ENCODE measurements around the gene MFRP. TPM values are rescaled to one million over a fixed set of nuclear protein-coding genes. Genes with fewer than 3 reads are reported as not detected.

The MFRP gene
- total RNA-seq, 4 donors from 2014 or later, result 0.15 TPM; not detected in 3

GRCh38 chr11:119298726-119299125 lies 47.8 kb downstream of the MFRP start:
- ATAC-seq, result peak; percentile 74
- Histone ChIP-seq H3K9me3 (no peaks in the 10 kb centered on the region), H3K4me3 (no peak overlapping the region), H3K27me3 (no peaks in the 10 kb centered on the region), H3K27ac (peak overlapping the region; percentile 55 to 98 (median 80)), H3K36me3 (peaks cover 0 to 68% of the 10 kb centered on the region in 2 donors), H3K4me1 (peaks cover 0 to 54% (median 19%) of the 10 kb centered on the region in 3 donors)
- TF ChIP-seq POLR2A (IDR thresholded peaks at IDR 0.05) (no peak), POLR2AphosphoS5 (IDR thresholded peaks at IDR 0.05) (peak; percentile 73)
- 38 to 50% methylated on average over 2 of the region's 2 CpGs for WGBS, 2 donors (ENCODE audit: low coverage in 1 of 2)

DNA sequence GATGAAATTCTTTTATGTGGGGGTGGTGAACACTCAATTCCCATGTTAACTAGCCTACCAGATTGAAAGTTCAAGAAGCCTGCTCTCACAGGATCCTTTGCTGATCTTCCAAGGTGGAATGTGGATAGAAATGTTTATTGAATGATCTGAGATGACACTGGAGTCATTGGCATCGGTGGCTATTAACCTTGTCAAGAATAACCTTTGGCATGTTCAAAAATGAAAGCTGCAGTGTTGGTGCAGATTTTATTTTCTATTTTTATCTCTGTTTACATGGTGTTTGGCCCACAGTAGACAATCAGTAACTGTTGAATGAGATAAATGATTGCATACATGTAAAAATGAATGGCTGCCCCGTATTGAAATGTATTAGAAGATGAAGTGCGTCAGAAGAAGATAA lies 48.6 kb downstream of the MFRP start:
- H3K27ac ChIP-seq, result peak overlapping the region; percentile 55 to 98 (median 80)
- TF ChIP-seq POLR2AphosphoS5 (IDR thresholded peaks at IDR 0.05), result no peak
- TF ChIP-seq, protein P1, sequence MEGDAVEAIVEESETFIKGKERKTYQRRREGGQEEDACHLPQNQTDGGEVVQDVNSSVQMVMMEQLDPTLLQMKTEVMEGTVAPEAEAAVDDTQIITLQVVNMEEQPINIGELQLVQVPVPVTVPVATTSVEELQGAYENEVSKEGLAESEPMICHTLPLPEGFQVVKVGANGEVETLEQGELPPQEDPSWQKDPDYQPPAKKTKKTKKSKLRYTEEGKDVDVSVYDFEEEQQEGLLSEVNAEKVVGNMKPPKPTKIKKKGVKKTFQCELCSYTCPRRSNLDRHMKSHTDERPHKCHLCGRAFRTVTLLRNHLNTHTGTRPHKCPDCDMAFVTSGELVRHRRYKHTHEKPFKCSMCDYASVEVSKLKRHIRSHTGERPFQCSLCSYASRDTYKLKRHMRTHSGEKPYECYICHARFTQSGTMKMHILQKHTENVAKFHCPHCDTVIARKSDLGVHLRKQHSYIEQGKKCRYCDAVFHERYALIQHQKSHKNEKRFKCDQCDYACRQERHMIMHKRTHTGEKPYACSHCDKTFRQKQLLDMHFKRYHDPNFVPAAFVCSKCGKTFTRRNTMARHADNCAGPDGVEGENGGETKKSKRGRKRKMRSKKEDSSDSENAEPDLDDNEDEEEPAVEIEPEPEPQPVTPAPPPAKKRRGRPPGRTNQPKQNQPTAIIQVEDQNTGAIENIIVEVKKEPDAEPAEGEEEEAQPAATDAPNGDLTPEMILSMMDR (IDR thresholded peaks at IDR 0.05), result no peak
- no peak for TF ChIP-seq EP300 (IDR thresholded peaks at IDR 0.05)
- no peak for TF ChIP-seq POLR2A (IDR thresholded peaks at IDR 0.05)
- H3K9me3 ChIP-seq, result no peaks in the 10 kb centered on the region
- 52 to 64% methylated on average over 3 of the region's 3 CpGs for WGBS, 2 donors (ENCODE audit: low coverage in 1 of 2)
- peaks cover 0 to 63% of the 10 kb centered on the region in 2 donors for H3K36me3 ChIP-seq
- peaks cover 0 to 47% (median 19%) of the 10 kb centered on the region in 3 donors for H3K4me1 ChIP-seq
- no peak for ATAC-seq
- no peaks in the 10 kb centered on the region for H3K27me3 ChIP-seq
- no peak overlapping the region for H3K4me3 ChIP-seq

GRCh38 chr11:119295178-119295577 lies 51.3 kb downstream of the MFRP start:
- Histone ChIP-seq H3K27me3 (no peaks in the 10 kb centered on the region), H3K36me3 (peaks cover 0 to 53% of the 10 kb centered on the region in 2 donors), H3K9me3 (peaks cover 0 to 8% (median 0%) of the 10 kb centered on the region in 3 donors), H3K4me3 (no peak overlapping the region), H3K27ac (no peak overlapping the region), H3K4me1 (peaks cover 0 to 30% (median 8%) of the 10 kb centered on the region in 3 donors)
- WGBS, 2 donors (ENCODE audit: low coverage in 1 of 2), result 46 to 53% methylated on average over 3 of the region's 3 CpGs
- no peak for ATAC-seq
- TF ChIP-seq POLR2AphosphoS5 (IDR thresholded peaks at IDR 0.05) (no peak), EP300 (IDR thresholded peaks at IDR 0.05) (no peak), POLR2A (IDR thresholded peaks at IDR 0.05) (no peak)
- TF ChIP-seq, protein P1 (IDR thresholded peaks at IDR 0.05), result no peak

DNA sequence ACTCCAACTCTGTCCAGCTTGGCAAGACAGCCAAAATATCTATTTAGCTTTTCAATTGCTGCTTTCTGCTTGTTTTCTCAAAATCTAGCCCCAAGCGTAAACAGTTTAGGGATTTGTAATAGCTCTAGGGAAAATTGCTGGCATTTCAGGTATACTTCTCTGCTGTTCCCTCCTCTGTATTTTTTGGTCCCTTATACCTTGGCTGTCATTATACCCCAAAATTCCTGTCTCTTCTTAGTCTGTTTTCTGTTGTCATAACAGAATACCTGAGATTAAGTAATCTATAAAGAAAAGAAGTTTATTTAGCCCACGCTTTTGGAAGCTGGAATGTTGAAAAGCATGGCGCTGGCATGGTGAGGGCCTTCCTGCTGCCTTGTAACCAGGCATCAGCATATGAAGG lies 53.0 kb downstream of the MFRP start:
- peaks cover 0 to 8% (median 0%) of the 10 kb centered on the region in 3 donors for H3K9me3 ChIP-seq
- no peak overlapping the region for H3K4me3 ChIP-seq
- H3K36me3 ChIP-seq, result peaks cover 0 to 46% of the 10 kb centered on the region in 2 donors
- ATAC-seq, result no peak
- WGBS, 2 donors (ENCODE audit: low coverage in 1 of 2), result 90 to 92% methylated on average over 2 to 3 of the region's 3 CpGs
- H3K27me3 ChIP-seq, result no peaks in the 10 kb centered on the region
- peaks cover 0 to 18% (median 0%) of the 10 kb centered on the region in 3 donors for H3K4me1 ChIP-seq
- no peak overlapping the region for H3K27ac ChIP-seq
- no peak for TF ChIP-seq EP300 (IDR thresholded peaks at IDR 0.05)
- TF ChIP-seq POLR2AphosphoS5 (IDR thresholded peaks at IDR 0.05), result no peak
- TF ChIP-seq, protein P1 (IDR thresholded peaks at IDR 0.05), result no peak
- TF ChIP-seq POLR2A (IDR thresholded peaks at IDR 0.05), result no peak

GRCh38 chr11:119290894-119291497 lies 55.5 kb downstream of the MFRP start:
- TF ChIP-seq EP300 (IDR thresholded peaks at IDR 0.05) (no peak), POLR2AphosphoS5 (IDR thresholded peaks at IDR 0.05) (no peak), POLR2A (IDR thresholded peaks at IDR 0.05) (no peak)
- TF ChIP-seq, protein P1 (IDR thresholded peaks at IDR 0.05), result no peak
- peaks cover 0 to 8% (median 0%) of the 10 kb centered on the region in 3 donors for H3K9me3 ChIP-seq
- peaks cover 0 to 54% of the 10 kb centered on the region in 2 donors for H3K36me3 ChIP-seq
- H3K27ac ChIP-seq, result no peak overlapping the region
- no peak overlapping the region for H3K4me3 ChIP-seq
- H3K27me3 ChIP-seq, result no peaks in the 10 kb centered on the region
- H3K4me1 ChIP-seq, result peaks cover 0 to 13% (median 0%) of the 10 kb centered on the region in 3 donors
- no peak for ATAC-seq
- 96 to 100% methylated on average over 2 to 10 of the region's 10 CpGs for WGBS, 2 donors (ENCODE audit: low coverage in 1 of 2)

Small RNA genes lying within 50 kb of the gene (small RNA-seq; reads per million reads assigned to genes)
- gene RF01225 (0 reads per million in 4 donors), gene RNU6-262P (0 reads per million in 4 donors)

Other genes with a start within 250 kb of the MFRP start
- 10 to 100 TPM; 10.7 to 28.1 (median 21.4) TPM for gene DPAGT1, start 244.9 kb downstream of the MFRP start, total RNA-seq
- 10 to 100 TPM in 1 of 4 donors, 1 to 10 TPM in 3; 3.4 to 13.3 (median 8.3) TPM for gene C2CD2L, start 239.4 kb downstream of the MFRP start, total RNA-seq
- gene HINFP, start 225.1 kb downstream of the MFRP start, total RNA-seq, result 10 to 100 TPM; 19.0 to 30.2 (median 23.3) TPM
- 1 to 10 TPM in 1 of 4 donors, under 1 TPM in 2, not detected in 1; 0.20 to 1.1 (median 0.40) TPM for gene ABCG4, start 197.7 kb downstream of the MFRP start, total RNA-seq
- 10 to 100 TPM; 12.1 to 41.4 (median 17.7) TPM for gene NLRX1, start 178.0 kb downstream of the MFRP start, total RNA-seq
- gene NHERF4, start 161.2 kb downstream of the MFRP start, total RNA-seq, result under 1 TPM in 1 of 4 donors, not detected in 3; 0.19 TPM
- gene CBL, start 140.4 kb downstream of the MFRP start, total RNA-seq, result 10 to 100 TPM; 20.2 to 29.2 (median 25.1) TPM
- 1,000 to 10,000 TPM in 3 of 4 donors, 100 to 1,000 TPM in 1; 702 to 1,904 (median 1,177) TPM for gene MCAM, start 29.6 kb downstream of the MFRP start, total RNA-seq
- gene RNF26, start 12.2 kb downstream of the MFRP start, total RNA-seq, result 10 to 100 TPM; 13.0 to 39.6 (median 17.1) TPM
- gene C1QTNF5, start 5.8 kb downstream of the MFRP start, total RNA-seq, result 10 to 100 TPM; 44.3 to 52.1 (median 45.6) TPM
- 1 to 10 TPM; 4.6 to 10.0 (median 6.6) TPM for gene USP2, start 35.0 kb upstream of the MFRP start, total RNA-seq
- 10 to 100 TPM in 3 of 4 donors, 1 to 10 TPM in 1; 2.5 to 34.5 (median 16.8) TPM for gene THY1, start 76.5 kb upstream of the MFRP start, total RNA-seq